ENCODE data around the gene CNOT3. TPM values are rescaled to one million over a fixed set of nuclear protein-coding genes. Genes with fewer than 3 reads are reported as not detected.

Gene CNOT3
- total RNA-seq, result 15.4 and 17.7 TPM in 2 replicates

GRCh38 chr19:54137699-54138488 lies at the start of gene CNOT3:
TSS of gene CNOT3 (plus strand) at chr19:54137762. CDS start at chr19:54142979, 5,217 bp downstream.

GRCh38 chr19:54100561-54100960 lies 37.0 kb upstream of the CNOT3 start, which contains the start of gene OSCAR:
TSS of gene OSCAR (minus strand) at chr19:54100803. CDS start at chr19:54100792, 11 bp downstream.

GRCh38 chr19:54102421-54103169 lies 35.0 kb upstream of the CNOT3 start, which contains the start of gene NDUFA3:
TSS of gene NDUFA3 (plus strand) at chr19:54102855. CDS start at chr19:54102879, 24 bp downstream.

GRCh38 chr19:54115109-54116063 lies 22.2 kb upstream of the CNOT3 start, which contains the start of the genes PRPF31 and TFPT:
TSS of gene PRPF31 (plus strand) at chr19:54115754. CDS start at chr19:54118279, 2,525 bp downstream.
TSS of gene TFPT (minus strand) at chr19:54115657. CDS start at chr19:54115269, 388 bp downstream.

GRCh38 chr19:54159352-54160181 lies 22.0 kb downstream of the CNOT3 start, which contains the start of gene LENG1:
TSS of gene LENG1 (minus strand) at chr19:54159721. CDS start at chr19:54159695, 26 bp downstream.

GRCh38 chr19:54172471-54173358 lies 35.2 kb downstream of the CNOT3 start, which contains the start of gene TMC4:
TSS of gene TMC4 (minus strand) at chr19:54173160. CDS start at chr19:54173117, 43 bp downstream.

GRCh38 chr19:54189145-54189734 lies 51.7 kb downstream of the CNOT3 start, which contains the start of gene MBOAT7:
TSS of gene MBOAT7 (minus strand) at chr19:54189580. CDS start at chr19:54188508, 1,072 bp downstream.

GRCh38 chr19:54191011-54191810 lies 53.6 kb downstream of the CNOT3 start, which contains the start of gene TSEN34:
TSS of gene TSEN34 (plus strand) at chr19:54191308. CDS start at chr19:54191365, 57 bp downstream.

Other genes starting within 250 kb of the CNOT3 start
- 0.12 TPM in 1 of 2 replicates, not detected in the other for gene CACNG7, start 228.5 kb upstream of the CNOT3 start, total RNA-seq
- under 0.01 TPM in 2 replicates for gene CACNG8, start 174.8 kb upstream of the CNOT3 start, total RNA-seq
- gene CACNG6, start 146.1 kb upstream of the CNOT3 start, total RNA-seq, result 0.11 TPM in 1 of 2 replicates, not detected in the other
- not detected in 2 replicates for gene VSTM1, start 73.9 kb upstream of the CNOT3 start, total RNA-seq
- gene TARM1, start 56.4 kb upstream of the CNOT3 start, total RNA-seq, result not detected in 2 replicates
- 0.22 and 0.50 TPM in 2 replicates for gene OSCAR, start 37.0 kb upstream of the CNOT3 start, total RNA-seq
- 14.0 and 14.7 TPM in 2 replicates for gene NDUFA3, start 34.9 kb upstream of the CNOT3 start, total RNA-seq
- 11.0 and 13.7 TPM in 2 replicates for gene TFPT, start 22.1 kb upstream of the CNOT3 start, total RNA-seq
- gene PRPF31, start 22.0 kb upstream of the CNOT3 start, total RNA-seq, result 45.1 and 80.0 TPM in 2 replicates
- 7.7 and 8.0 TPM in 2 replicates for gene LENG1, start 22.0 kb downstream of the CNOT3 start, total RNA-seq
- 0.87 TPM in 1 of 2 replicates, not detected in the other for gene TMC4, start 35.4 kb downstream of the CNOT3 start, total RNA-seq
- 57.2 and 59.2 TPM in 2 replicates for gene MBOAT7, start 51.8 kb downstream of the CNOT3 start, total RNA-seq
- gene TSEN34, start 53.5 kb downstream of the CNOT3 start, total RNA-seq, result 62.9 and 76.0 TPM in 2 replicates
- gene RPS9, start 63.1 kb downstream of the CNOT3 start, total RNA-seq, result 1,269 and 1,778 TPM in 2 replicates
- gene LILRB3, start 85.2 kb downstream of the CNOT3 start, total RNA-seq, result not detected in 2 replicates
- not detected in 2 replicates for gene LILRA6, start 105.0 kb downstream of the CNOT3 start, total RNA-seq
- gene LILRB5, start 119.5 kb downstream of the CNOT3 start, total RNA-seq, result not detected in 2 replicates
- not detected in 2 replicates for gene LILRB2, start 143.3 kb downstream of the CNOT3 start, total RNA-seq
- gene LILRA5, start 175.4 kb downstream of the CNOT3 start, total RNA-seq, result not detected in 2 replicates
- gene LILRA4, start 201.4 kb downstream of the CNOT3 start, total RNA-seq, result not detected in 2 replicates
- not detected in 2 replicates for gene LAIR1, start 227.2 kb downstream of the CNOT3 start, total RNA-seq